C4-2B (cell line): ENCODE data around the gene ITGA11.

Source experiments
- CTCF ChIP-seq: fragments of 450-650 bp; conservative IDR thresholded peaks from 2 replicates; pipeline ENCODE4 v1.5.1; 2017; ENCODE audit warnings: mild to moderate bottlenecking
- ZFX ChIP-seq: fragments of 450-650 bp; IDR thresholded peaks from 2 replicates; pipeline ENCODE4 v1.6.1; 2017

GRCh38 chr15:68375716-68376220, 56.2 kb downstream of the ITGA11 start:
- TF ChIP-seq CTCF (no peak), ZFX (no peak)
